K562 (cell line): ENCODE measurements around the gene RBBP4. TPM values are rescaled to one million over a fixed set of nuclear protein-coding genes. Genes with fewer than 3 reads are reported as not detected.

Source experiments
- ATAC-seq: fragments of 200-7000 bp; cut with Tn5 transposase; 3 replicates; pipeline ENCODE4 v1.9.1; 2020; ENCODE audit warnings: moderate library complexity
- Bru-seq: library from RNA; stranded (reverse); fragments of 400-500 nt; gene quantifications from one replicate; lab custom pipeline; 2021; lab: Mats Ljungman, UMichigan
- BruChase-seq, 2 experiments: library from RNA; stranded (reverse); fragments of 400-500 nt; gene quantifications; one replicate each; lab custom pipeline; 2021; lab: Mats Ljungman, UMichigan
- BruUV-seq: library from RNA; stranded (reverse); fragments of 400-500 nt; replicated peaks from 2 replicates; lab custom pipeline; 2021; lab: Mats Ljungman, UMichigan
- CTCF ChIA-PET: fragments of 300-600 bp; formaldehyde crosslinking; extraction: SDS; loops from one replicate; lab custom pipeline; 2021; ENCODE audit warnings: low intra/inter-chr PET ratio; lab: Yijun Ruan, JAX
- POLR2A ChIA-PET: fragments of 300-600, 350-650 bp; sonication (Branson Sonifier 250); formaldehyde crosslinking; extraction: SDS; loops from one replicate; lab custom pipeline; 2021; ENCODE audit warnings: antibody characterized with exemption, inconsistent platforms; lab: Yijun Ruan, JAX
- DNase-seq, 4 experiments: peaks; one replicate each; pipeline versions ENCODE4 v3.0.0 to v3.0.0-alpha.2; 2011 to 2018; ENCODE audit warnings: low spot score in 3 of 4, mixed read lengths in 3 of 4; ENCODE audit errors: extremely low read depth in 1 of 4
- FAIRE-seq: peaks from 2 replicates; lab custom pipeline; 2011; peaks lifted over from hg19 to GRCh38; lab: Jason Lieb, UNC
- H2AFZ ChIP-seq: 2 replicates; pipeline ENCODE4 v1.6.0; 2011; ENCODE audit warnings: low read depth, low read length, control low read depth, inconsistent platforms
- H3K27ac ChIP-seq: fragments of 200-600 bp; 3 replicates; pipeline ENCODE4 v1.8.0; 2011; ENCODE audit warnings: low read depth, mild to moderate bottlenecking, control low read depth, inconsistent platforms, low read length, moderate library complexity, mixed read lengths; ENCODE audit errors: extremely low read depth
- H3K27me3 ChIP-seq, 2 experiments: fragments of 300-600 bp in 1 of 2; 2 replicates in 1 of 2; 3 replicates in 1 of 2; pipeline versions ENCODE4 v1.6.0 to v1.8.0; 2011; ENCODE audit warnings: inconsistent platforms in 2 of 2, low read length in 2 of 2, mild to moderate bottlenecking in 1 of 2, mixed read lengths in 1 of 2, moderate library complexity in 1 of 2; ENCODE audit not compliant: control insufficient read depth in 2 of 2, insufficient read depth in 2 of 2
- H3K36me3 ChIP-seq: fragments of 300-600 bp; 3 replicates; pipeline ENCODE4 v1.8.0; 2011; ENCODE audit warnings: mild to moderate bottlenecking, low read length, inconsistent platforms; ENCODE audit not compliant: control insufficient read depth, insufficient read depth
- H3K4me1 ChIP-seq, 2 experiments: fragments of 200-600 bp in 1 of 2; replicated peaks in 1 of 2; 2 replicates in 1 of 2; 3 replicates in 1 of 2; pipeline versions ENCODE4 v1.5.1 to v1.8.0; 2011; ENCODE audit warnings: inconsistent platforms in 2 of 2, low read length in 2 of 2, mild to moderate bottlenecking in 1 of 2, mixed read lengths in 1 of 2, moderate library complexity in 1 of 2; ENCODE audit not compliant: control insufficient read depth in 2 of 2, insufficient read depth in 2 of 2
- H3K4me2 ChIP-seq: 2 replicates; pipeline ENCODE4 v1.6.1; 2011; ENCODE audit warnings: low read length, control low read depth, inconsistent platforms, mixed read lengths; ENCODE audit not compliant: insufficient read depth
- H3K4me3 ChIP-seq: fragments of 200-600 bp; sonication (generic), shearing (Covaris generic); 2 replicates; pipeline ENCODE4 v1.5.1; 2016; ENCODE audit warnings: control low read depth, inconsistent platforms
- H3K79me2 ChIP-seq: fragments of 200-600 bp; 3 replicates; pipeline ENCODE4 v1.8.0; 2011; ENCODE audit warnings: low read length, inconsistent platforms; ENCODE audit not compliant: control insufficient read depth, insufficient read depth
- H3K9ac ChIP-seq, 2 experiments: 2 replicates each; pipeline versions ENCODE4 v1.6.0 to v1.6.1; 2011; ENCODE audit warnings: low read depth in 2 of 2, low read length in 2 of 2, control low read depth in 1 of 2, inconsistent platforms in 1 of 2, mild to moderate bottlenecking in 1 of 2, mixed read lengths in 1 of 2; ENCODE audit not compliant: insufficient read depth in 1 of 2
- H3K9me1 ChIP-seq: one replicate; pipeline ENCODE4 v1.6.0; 2011; ENCODE audit warnings: inconsistent platforms, mild to moderate bottlenecking, low read length, moderate library complexity; ENCODE audit not compliant: control insufficient read depth, insufficient read depth
- H3K9me3 ChIP-seq: replicated peaks from 2 replicates; pipeline ENCODE4 v1.5.1; 2011; ENCODE audit warnings: low read depth, low read length, inconsistent platforms; ENCODE audit not compliant: control insufficient read depth, insufficient read depth
- H4K20me1 ChIP-seq: replicated peaks from 2 replicates; pipeline ENCODE4 v1.6.1; 2011; ENCODE audit warnings: low read length, inconsistent platforms, mixed read lengths; ENCODE audit not compliant: control insufficient read depth, insufficient read depth
- GTF2F1 ChIP-seq: IDR thresholded peaks from 2 replicates; pipeline ENCODE4 v1.6.1; 2011; ENCODE audit warnings: low read depth, low read length, improper control_type of control experiment
- HBP1 ChIP-seq: fragments of 450-650 bp; formaldehyde crosslinking; IDR thresholded peaks from 2 replicates; pipeline ENCODE4 v1.4.0; 2022; ENCODE audit warnings: missing genetic modification characterization
- HMG20B ChIP-seq: fragments of 250-450 bp; sonication (Bioruptor Pico); IDR thresholded peaks from 2 replicates; pipeline ENCODE4 v1.5.0; 2021; ENCODE audit warnings: mild to moderate bottlenecking
- IFI16 ChIP-seq: fragments of 250-450 bp; sonication (Bioruptor Pico); IDR thresholded peaks from 2 replicates; pipeline ENCODE4 v2.1.2; 2022; ENCODE audit warnings: mild to moderate bottlenecking, inconsistent platforms
- RHOXF2B ChIP-seq: fragments of 250-450 bp; sonication (Bioruptor Pico); conservative IDR thresholded peaks from 2 replicates; pipeline ENCODE4 v1.5.1; 2021
- SMAD1 ChIP-seq: fragments of 150-350 bp; IDR thresholded peaks from 2 replicates; pipeline ENCODE4 v1.6.1; 2014; ENCODE audit warnings: low read length, low read depth; ENCODE audit not compliant: partially characterized antibody
- SMC3 ChIP-seq: conservative IDR thresholded peaks from 2 replicates; pipeline ENCODE4 v1.6.1; 2011; ENCODE audit warnings: low read depth, low read length, improper control_type of control experiment; ENCODE audit not compliant: insufficient read depth
- TCF15 ChIP-seq: fragments of 250-450 bp; sonication (Bioruptor Pico); IDR thresholded peaks from 2 replicates; pipeline ENCODE4 v1.8.0; 2022; ENCODE audit warnings: moderate library complexity, mild to moderate bottlenecking, inconsistent platforms
- ZNF217 ChIP-seq: sonication (generic); formaldehyde crosslinking; IDR thresholded peaks from 2 replicates; pipeline ENCODE4 v1.8.0; 2022; ENCODE audit warnings: mild to moderate bottlenecking, missing genetic modification reagents
- ZNF512 ChIP-seq: IDR thresholded peaks from 2 replicates; pipeline ENCODE4 v1.6.1; 2016; ENCODE audit warnings: missing genetic modification characterization, missing compliant biosample characterization
- WGBS: fragments of 100-300 bp; shearing (Covaris generic); methylation state at CpG from one replicate; pipeline ENCODE4 v1.1.6; 2016; ENCODE audit warnings: low coverage, mixed read lengths; ENCODE audit not compliant: insufficient coverage; ENCODE audit errors: missing lambda C conversion rate; 5-methylcytosine and 5-hydroxymethylcytosine counted together
- in situ Hi-C: fragments of 300-500 bp; cut with MboI; formaldehyde crosslinking; loops from 4 replicates; pipeline ENCODE4 v1.15.0; 2018; ENCODE audit warnings: inconsistent platforms, mixed read lengths
- intact Hi-C: fragments of 100-400 bp; cut with micrococcal nuclease; formaldehyde crosslinking; loops from 2 replicates; pipeline ENCODE4 v1.14.2; 2022
- long read RNA-seq, 3 experiments: library from polyadenylated mRNA in 2 of 3; library from RNA in 1 of 3; unstranded in 2 of 3; stranded (forward) in 1 of 3; transcript quantifications; one replicate each; pipeline ENCODE4 v2.0.0, GENCODE V29; 2019 to 2022
- polyA minus RNA-seq, 3 experiments: library from RNA; depleted of rRNA, polyadenylated mRNA; stranded (reverse); fragments of >200 nt; gene quantifications; 2 replicates each; pipeline ENCODE4 v1.2.3, GENCODE V29; 2011
- polyA plus RNA-seq, 8 experiments: library from polyadenylated mRNA; depleted of rRNA in 4 of 8; stranded (reverse) in 5 of 8; unstranded in 3 of 8; fragments of >200 nt; fragmentation: Nextera tagmentation in 2 of 8; fragmentation: Illumina TruSeq in 1 of 8; extraction: Ambion mirVana in 2 of 8; extraction: Trizol in 1 of 8; gene quantifications; 2 replicates each; pipeline versions ENCODE4 v1.2.1 to v1.2.3, GENCODE V29; 2011 to 2014; ENCODE audit warnings: inconsistent platforms in 1 of 8, missing spikeins in 1 of 8
- total RNA-seq, 7 experiments: library from RNA; depleted of rRNA in 6 of 7; stranded (reverse); fragments of >200 nt in 6 of 7; fragmentation: Illumina TruSeq in 2 of 7; extraction: Trizol in 2 of 7; gene quantifications; 2 replicates each; pipeline versions ENCODE4 v1.2.1 to v1.2.3, GENCODE V29; 2011 to 2021; ENCODE audit warnings: low replicate concordance in 1 of 7

The RBBP4 gene
- total RNA-seq (2011; cell fraction: chromatin; rRNA removed; ENCODE audit: low replicate concordance), result 328 and 440 TPM in 2 replicates
- total RNA-seq (2011; cell fraction: nucleolus; rRNA removed), result 128 and 154 TPM in 2 replicates
- total RNA-seq (2011; cell fraction: nucleoplasm; rRNA removed), result 199 and 220 TPM in 2 replicates
- total RNA-seq (2014; rRNA removed) (185 and 228 TPM in 2 replicates), total RNA-seq (2014; rRNA removed; fragmentation: Illumina TruSeq; extraction: Trizol) (321 and 363 TPM in 2 replicates), total RNA-seq (2015; rRNA removed; fragmentation: Illumina TruSeq; extraction: Trizol) (245 and 259 TPM in 2 replicates), total RNA-seq (2021) (387 and 409 TPM in 2 replicates), polyA plus RNA-seq (2011; rRNA removed) (193 and 262 TPM in 2 replicates), polyA plus RNA-seq (2014; fragmentation: Illumina TruSeq; extraction: Trizol) (293 and 326 TPM in 2 replicates), polyA plus RNA-seq (2014; fragmentation: Nextera tagmentation; extraction: Ambion mirVana) (100 to 1,000 TPM; 248 to 285 TPM), polyA plus RNA-seq (2014; rRNA removed) (247 and 254 TPM in 2 replicates), polyA minus RNA-seq (2011; rRNA and poly(A)+ RNA removed) (391 and 487 TPM in 2 replicates), Bru-seq, nascent RNA (percentile 93 among the genes with signal in this experiment), BruChase-seq, experiment 1, labeled RNA remaining after a 2-hour chase (percentile 97 among the genes with signal in this experiment), BruChase-seq, experiment 2, labeled RNA remaining after a 6-hour chase (percentile 97 among the genes with signal in this experiment)
- polyA plus RNA-seq (2011; cell fraction: cytosol; rRNA removed), result 92.5 and 178 TPM in 2 replicates
- 133 and 195 TPM in 2 replicates for polyA plus RNA-seq (2011; cell fraction: nucleus; rRNA removed)
- polyA plus RNA-seq (2012), result 259 and 329 TPM in 2 replicates
- 178 and 220 TPM in 2 replicates for polyA minus RNA-seq (2011; cell fraction: cytosol; rRNA and poly(A)+ RNA removed)
- 63.1 and 166 TPM in 2 replicates for polyA minus RNA-seq (2011; cell fraction: nucleus; rRNA and poly(A)+ RNA removed)
- long read RNA-seq, experiment 1, full-length matches to known transcripts, result 902 of 1,092 reads
- long read RNA-seq, experiment 1, partial matches to known transcripts, result 101 of 1,092 reads
- long read RNA-seq, experiment 1, other reads (novel, unspliced or antisense), result 89 of 1,092 reads
- long read RNA-seq, experiment 2, full-length matches to known transcripts, result 95 of 241 reads
- long read RNA-seq, experiment 2, partial matches to known transcripts, result 21 of 241 reads
- long read RNA-seq, experiment 2, other reads (novel, unspliced or antisense), result 125 of 241 reads
- long read RNA-seq, experiment 3, full-length matches to known transcripts, result 272 of 324 reads
- long read RNA-seq, experiment 3, partial matches to known transcripts, result 22 of 324 reads
- long read RNA-seq, experiment 3, other reads (novel, unspliced or antisense), result 30 of 324 reads

- WGBS, result under 1% methylated on average over 67 of the region's 67 CpGs
- no peak for FAIRE-seq
- POLR2A ChIA-PET, result interaction anchor here (0.5 to 3.0 kb wide), 30 partner anchors 9 to 1388 kb away, joined by 3 to 12 read pairs (median 3); partner anchors contain the start of gene RNF19B
- peak; percentile 98 for TF ChIP-seq TCF15 (CRISPR knock-in tag)
- TF ChIP-seq HMG20B (CRISPR knock-in tag), result no peak
- TF ChIP-seq IFI16 (CRISPR knock-in tag), result peak; percentile 92
- TF ChIP-seq SMAD1, result no peak
- no peak for TF ChIP-seq ZNF512
- no peak for TF ChIP-seq RHOXF2B (CRISPR knock-in tag)
- no peak for TF ChIP-seq SMC3
- peak; percentile 96 for TF ChIP-seq HBP1 (CRISPR knock-in tag)
- TF ChIP-seq ZNF217 (CRISPR knock-in tag), result 0 out of 2 replicates have a peak, but pooled peaks have one; percentile 73
- peak; percentile 53; the same call in 1 of the 2 replicates for TF ChIP-seq GTF2F1
These were observed at the start of gene RBBP4 for GRCh38 chr1:32650752-32651460. Gene RBBP4 (plus strand): TSS chr1:32651208. CDS start chr1:32651307, 99 bp downstream.

More at GRCh38 chr1:32650752-32651460, at the start of gene RBBP4:
- CTCF ChIA-PET, result no interaction called here
- H3K4me3 ChIP-seq, result peak within 1 kb of the TSS; percentile 84
- H4K20me1 ChIP-seq, result no peaks in the 10 kb centered on the region
- H3K36me3 ChIP-seq, result peaks cover 53% of the 10 kb centered on the region
- DNase-seq (peak; percentile 99 to 100 (median 100)), ATAC-seq (peak; percentile 95)
- H3K4me1 ChIP-seq, result peaks cover 22 to 23% of the 10 kb centered on the region in 2 experiments; a peak in 4 of 5 replicates
- no TSS peak for BruUV-seq
- peak within 1 kb of the TSS; percentile 100 for H3K27ac ChIP-seq
- H3K79me2 ChIP-seq, result peaks cover 87% of the 10 kb centered on the region
- H2AFZ ChIP-seq, result peak within 1 kb of the TSS; percentile 96
- H3K9ac ChIP-seq, result peak within 1 kb of the TSS; percentile 99 to 100
- intact Hi-C loops (loop anchor here (2.0 kb wide), 1 partner anchor 130 kb away; no protein-coding TSS in a partner anchor), in situ Hi-C loops (no loop called here)
- H3K27me3 ChIP-seq, result no peaks in the 10 kb centered on the region
- no peaks in the 10 kb centered on the region for H3K9me3 ChIP-seq
- H3K4me2 ChIP-seq, result peak within 1 kb of the TSS; percentile 99
- no peaks in the 10 kb centered on the region for H3K9me1 ChIP-seq
